Epithelial cell of proximal tubule (primary cell): ENCODE data around the gene UPK1B. TPM values are rescaled to one million over a fixed set of nuclear protein-coding genes. Genes with fewer than 3 reads are reported as not detected.

Source experiments
- DNase-seq: peaks from one replicate; pipeline ENCODE4 v3.0.0-alpha.2; 2011; ENCODE audit warnings: low read depth
- H3K4me3 ChIP-seq: 2 replicates; pipeline ENCODE4 v1.5.1; 2011; ENCODE audit warnings: low read depth, mild to moderate bottlenecking, low read length
- total RNA-seq: library from RNA; depleted of rRNA; stranded (reverse); fragments of >200 nt; gene quantifications from 2 replicates; pipeline ENCODE4 v1.2.3, GENCODE V29; 2015
- TF ChIP-seq, protein P1 (sequence below): conservative IDR thresholded peaks from 2 replicates; pipeline ENCODE4 v1.5.1; 2012; ENCODE audit warnings: low read depth, mild to moderate bottlenecking, low read length

Gene UPK1B
- total RNA-seq, 1 donor from 2014 or later: 56.4 TPM

DNA sequence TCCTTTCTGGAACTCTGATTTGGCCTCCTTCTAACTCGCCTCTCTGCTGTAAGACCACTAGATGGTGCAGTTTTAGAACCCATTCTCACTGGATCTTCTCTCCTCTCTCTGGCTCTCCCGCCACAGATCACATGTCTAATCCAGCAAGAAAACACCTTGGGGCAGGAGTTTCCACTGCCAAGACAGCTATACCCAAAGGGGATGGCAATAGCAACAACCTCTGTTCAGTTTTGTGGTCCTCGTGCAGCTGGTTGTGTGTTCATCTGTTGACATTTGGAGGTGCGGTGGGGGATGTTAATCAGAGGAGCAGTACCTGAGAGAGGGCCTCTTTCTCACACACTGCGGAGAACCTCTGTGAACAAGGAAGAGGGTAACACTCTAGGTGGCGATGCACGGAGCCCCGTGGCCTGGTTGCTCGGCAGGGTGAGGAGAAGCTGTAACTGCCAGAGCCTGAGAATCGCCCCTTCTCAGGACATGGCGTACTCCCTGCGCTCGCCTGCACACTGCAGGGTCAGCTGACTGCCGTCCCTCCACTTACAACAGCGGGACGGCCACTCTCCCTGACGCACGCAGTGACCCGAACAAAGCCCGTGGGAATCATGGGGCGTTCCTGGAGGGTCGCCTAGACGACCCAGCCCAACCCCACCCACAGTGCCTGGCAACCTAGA is 27.8 kb upstream of the UPK1B start, which contains the start of gene TEX55:
TEX55 (plus strand) TSS at position 666 of the 668 bp plus-strand sequence. CDS start 25 bp downstream, outside the sequence.
- DNase-seq: peak; percentile 15
- TF ChIP-seq, protein P1, sequence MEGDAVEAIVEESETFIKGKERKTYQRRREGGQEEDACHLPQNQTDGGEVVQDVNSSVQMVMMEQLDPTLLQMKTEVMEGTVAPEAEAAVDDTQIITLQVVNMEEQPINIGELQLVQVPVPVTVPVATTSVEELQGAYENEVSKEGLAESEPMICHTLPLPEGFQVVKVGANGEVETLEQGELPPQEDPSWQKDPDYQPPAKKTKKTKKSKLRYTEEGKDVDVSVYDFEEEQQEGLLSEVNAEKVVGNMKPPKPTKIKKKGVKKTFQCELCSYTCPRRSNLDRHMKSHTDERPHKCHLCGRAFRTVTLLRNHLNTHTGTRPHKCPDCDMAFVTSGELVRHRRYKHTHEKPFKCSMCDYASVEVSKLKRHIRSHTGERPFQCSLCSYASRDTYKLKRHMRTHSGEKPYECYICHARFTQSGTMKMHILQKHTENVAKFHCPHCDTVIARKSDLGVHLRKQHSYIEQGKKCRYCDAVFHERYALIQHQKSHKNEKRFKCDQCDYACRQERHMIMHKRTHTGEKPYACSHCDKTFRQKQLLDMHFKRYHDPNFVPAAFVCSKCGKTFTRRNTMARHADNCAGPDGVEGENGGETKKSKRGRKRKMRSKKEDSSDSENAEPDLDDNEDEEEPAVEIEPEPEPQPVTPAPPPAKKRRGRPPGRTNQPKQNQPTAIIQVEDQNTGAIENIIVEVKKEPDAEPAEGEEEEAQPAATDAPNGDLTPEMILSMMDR: peak; percentile 85

DNA sequence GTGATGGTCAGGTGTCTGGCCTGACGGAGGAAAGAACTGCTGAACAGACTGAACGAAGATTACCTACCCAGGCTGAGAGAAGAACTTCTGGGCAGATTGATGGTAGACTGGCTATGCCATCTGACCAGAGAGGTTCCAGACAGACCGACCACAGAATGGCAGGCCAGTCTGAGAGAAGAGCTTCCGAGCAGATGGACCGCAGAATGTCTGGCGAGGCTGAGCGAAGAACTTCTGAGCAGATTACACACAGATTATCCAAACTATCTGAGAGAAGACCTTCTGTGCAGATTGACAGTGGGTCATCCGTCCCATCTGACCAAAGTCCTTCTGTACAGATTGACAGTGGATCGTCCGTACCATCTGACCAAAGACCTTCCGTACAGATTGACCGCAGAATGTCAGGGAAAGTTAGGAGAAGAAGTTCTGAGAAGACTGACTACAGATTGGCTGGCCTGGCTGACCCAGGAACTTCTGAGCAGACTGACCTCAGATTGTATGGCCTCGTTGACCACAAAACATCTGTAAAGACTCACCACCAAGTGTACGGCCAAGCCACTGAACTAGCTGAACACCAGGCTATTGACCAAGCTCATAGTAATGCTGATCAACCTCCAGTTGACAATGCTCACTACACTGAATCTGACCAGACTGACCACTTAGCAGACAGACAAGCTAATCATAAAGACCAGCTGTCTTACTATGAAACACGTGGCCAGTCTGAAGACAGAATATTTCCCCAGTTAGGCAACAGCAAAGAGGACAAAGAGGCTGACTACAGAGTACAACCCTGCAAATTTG is 26.6 kb upstream of the UPK1B start:
- TF ChIP-seq, protein P1: no peak
- H3K4me3 ChIP-seq: no peak overlapping the region

More for the DNA sequence above, 27.8 kb upstream of the UPK1B start, which contains the start of gene TEX55:
- peak within 1 kb of the TSS; percentile 15 for H3K4me3 ChIP-seq

DNA sequence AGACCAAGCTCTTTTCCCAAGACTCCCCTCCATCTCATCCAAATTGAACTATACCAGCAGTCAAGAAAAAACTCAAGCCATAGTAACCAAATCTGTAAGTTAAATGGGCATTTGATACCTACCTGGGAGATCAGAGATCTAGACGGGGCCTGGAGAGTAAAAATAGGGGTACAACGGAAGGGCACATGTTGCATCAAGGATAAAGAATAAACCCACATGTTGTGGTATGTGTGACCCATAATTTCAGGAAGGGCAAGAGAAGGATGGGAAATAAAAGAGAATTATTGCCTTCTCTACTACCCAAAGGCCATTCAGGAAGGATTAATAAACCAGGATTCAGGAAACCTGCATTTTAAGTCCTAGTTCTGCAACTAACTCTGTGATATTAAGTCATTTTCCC is 25.9 kb upstream of the UPK1B start:
- no peak overlapping the region for H3K4me3 ChIP-seq
- no peak for DNase-seq
- TF ChIP-seq, protein P1: no peak

More for the DNA sequence above, 26.6 kb upstream of the UPK1B start:
- DNase-seq: no peak

DNA sequence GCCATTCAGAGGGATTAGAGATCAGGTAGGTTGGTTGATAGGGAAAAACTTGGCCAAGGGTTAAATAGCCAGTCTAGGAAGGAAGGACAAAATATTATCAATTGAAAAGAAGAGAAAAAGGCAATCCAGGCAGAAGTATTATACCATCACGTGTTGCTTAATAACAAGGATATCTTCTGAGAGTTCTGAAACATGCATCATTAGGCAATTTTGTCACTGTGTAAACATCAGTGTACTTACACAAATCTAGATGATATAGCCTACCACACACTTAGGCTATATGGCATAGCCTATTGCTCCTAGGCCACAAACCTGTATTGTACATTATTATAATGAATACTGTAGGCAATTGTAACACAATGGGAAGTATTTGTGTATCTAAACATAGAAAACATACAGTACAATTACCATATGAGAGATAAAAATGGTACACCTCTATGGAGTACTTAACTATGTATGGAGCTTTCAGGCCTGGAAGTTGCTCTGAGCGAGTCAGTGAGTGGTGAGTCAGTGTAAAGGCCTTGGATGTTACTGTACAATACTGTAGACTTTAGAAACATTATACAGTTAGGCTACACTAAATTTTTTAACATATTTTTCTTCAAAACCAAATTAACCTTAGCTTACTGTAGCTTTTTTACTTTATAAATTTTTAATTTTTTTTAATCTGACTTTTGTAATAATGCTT is 24.8 kb upstream of the UPK1B start:
- no peak overlapping the region for H3K4me3 ChIP-seq
- TF ChIP-seq, protein P1: no peak
- no peak for DNase-seq

DNA sequence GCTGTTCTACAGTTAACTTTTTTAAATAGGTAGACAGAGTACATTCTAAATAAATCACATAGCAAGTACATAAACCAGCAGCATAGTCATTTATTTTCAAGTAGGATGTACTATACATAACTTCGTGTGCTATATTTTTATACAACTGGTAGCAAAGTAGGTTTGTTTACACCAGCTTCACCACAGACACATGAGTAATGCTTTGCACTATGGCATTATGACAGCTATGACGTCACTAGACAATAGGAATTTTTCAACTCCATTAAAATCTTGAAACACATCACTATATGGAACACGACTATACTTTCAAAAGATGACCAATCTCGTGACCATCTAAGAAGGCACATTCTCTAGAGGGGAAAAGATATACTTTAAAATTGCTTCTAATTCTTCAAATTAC is 23.9 kb upstream of the UPK1B start:
- TF ChIP-seq, protein P1: no peak
- DNase-seq: no peak
- H3K4me3 ChIP-seq: no peak overlapping the region

DNA sequence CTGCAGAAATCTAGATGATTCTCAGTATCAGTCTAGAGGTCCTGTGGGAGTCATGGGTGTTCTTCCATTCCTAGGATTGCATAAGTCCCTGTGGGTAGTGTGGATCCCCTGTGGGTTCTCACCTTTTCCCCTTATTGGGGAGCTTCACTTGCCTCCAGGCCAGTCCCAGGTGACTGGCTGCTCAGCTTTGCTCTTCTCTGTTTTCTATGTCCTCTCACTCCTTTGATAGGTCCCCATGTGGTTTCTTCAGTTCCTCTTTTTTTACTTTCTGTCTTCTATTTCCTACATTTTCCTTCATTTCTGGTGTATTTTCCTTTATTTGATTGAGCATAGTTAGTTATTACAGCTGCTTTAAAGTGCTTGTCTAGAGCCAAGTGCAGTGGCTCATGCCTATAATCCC is 16.5 kb upstream of the UPK1B start:
- TF ChIP-seq, protein P1: no peak
- DNase-seq: no peak
- H3K4me3 ChIP-seq: no peak overlapping the region
